ENCODE measurements around the gene STXBP5L. TPM values are rescaled to one million over a fixed set of nuclear protein-coding genes. Genes with fewer than 3 reads are reported as not detected.

Gene STXBP5L
- total RNA-seq, 1 donor, result not detected

DNA sequence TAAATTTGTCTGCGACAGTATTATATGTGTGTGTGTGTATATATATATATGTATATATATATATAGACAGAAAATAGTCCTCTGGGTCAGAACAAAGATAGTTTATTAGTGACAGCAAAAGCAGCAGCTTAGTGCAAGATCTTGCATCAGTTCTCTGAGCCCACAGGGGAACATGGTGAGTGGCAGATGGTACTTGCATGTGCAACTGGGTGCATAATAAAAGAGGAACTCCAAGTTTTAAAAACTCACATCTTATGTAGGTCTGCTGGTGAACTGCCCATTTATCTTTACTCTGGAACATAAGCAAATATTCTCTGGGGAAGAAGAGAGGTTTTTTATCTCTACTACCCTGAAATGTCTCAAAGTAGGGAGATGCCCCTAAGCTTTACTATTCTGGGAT lies 361.4 kb downstream of the STXBP5L start:
- Histone ChIP-seq H3K79me2 (ENCODE audit: insufficient read depth, low read length) (no peaks in the 10 kb centered on the region), H3K27ac (ENCODE audit: low read depth, low read length) (no peak overlapping the region), H4K20me1 (ENCODE audit: insufficient read depth, low read length) (no peaks in the 10 kb centered on the region), H3K4me1 (ENCODE audit: insufficient read depth, low read length) (no peaks in the 10 kb centered on the region), H3K9me3 (ENCODE audit: low read depth, low read length) (no peaks in the 10 kb centered on the region), H3K4me2 (ENCODE audit: insufficient read depth, low read length) (no peak overlapping the region), H3K4me3 (ENCODE audit: insufficient read depth, low read length) (no peak overlapping the region), H3K36me3 (ENCODE audit: insufficient read depth, low read length) (no peaks in the 10 kb centered on the region), H3K27me3 (ENCODE audit: insufficient read depth, low read length) (no peaks in the 10 kb centered on the region), H2AFZ (ENCODE audit: low read length) (no peak overlapping the region)
- TF ChIP-seq, protein P1, sequence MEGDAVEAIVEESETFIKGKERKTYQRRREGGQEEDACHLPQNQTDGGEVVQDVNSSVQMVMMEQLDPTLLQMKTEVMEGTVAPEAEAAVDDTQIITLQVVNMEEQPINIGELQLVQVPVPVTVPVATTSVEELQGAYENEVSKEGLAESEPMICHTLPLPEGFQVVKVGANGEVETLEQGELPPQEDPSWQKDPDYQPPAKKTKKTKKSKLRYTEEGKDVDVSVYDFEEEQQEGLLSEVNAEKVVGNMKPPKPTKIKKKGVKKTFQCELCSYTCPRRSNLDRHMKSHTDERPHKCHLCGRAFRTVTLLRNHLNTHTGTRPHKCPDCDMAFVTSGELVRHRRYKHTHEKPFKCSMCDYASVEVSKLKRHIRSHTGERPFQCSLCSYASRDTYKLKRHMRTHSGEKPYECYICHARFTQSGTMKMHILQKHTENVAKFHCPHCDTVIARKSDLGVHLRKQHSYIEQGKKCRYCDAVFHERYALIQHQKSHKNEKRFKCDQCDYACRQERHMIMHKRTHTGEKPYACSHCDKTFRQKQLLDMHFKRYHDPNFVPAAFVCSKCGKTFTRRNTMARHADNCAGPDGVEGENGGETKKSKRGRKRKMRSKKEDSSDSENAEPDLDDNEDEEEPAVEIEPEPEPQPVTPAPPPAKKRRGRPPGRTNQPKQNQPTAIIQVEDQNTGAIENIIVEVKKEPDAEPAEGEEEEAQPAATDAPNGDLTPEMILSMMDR (IDR thresholded peaks at IDR 0.05; ENCODE audit: extremely low read depth, low read depth, low read length), result no peak
- no peak for DNase-seq (ENCODE audit: insufficient read length, low spot score, missing footprints)

DNA sequence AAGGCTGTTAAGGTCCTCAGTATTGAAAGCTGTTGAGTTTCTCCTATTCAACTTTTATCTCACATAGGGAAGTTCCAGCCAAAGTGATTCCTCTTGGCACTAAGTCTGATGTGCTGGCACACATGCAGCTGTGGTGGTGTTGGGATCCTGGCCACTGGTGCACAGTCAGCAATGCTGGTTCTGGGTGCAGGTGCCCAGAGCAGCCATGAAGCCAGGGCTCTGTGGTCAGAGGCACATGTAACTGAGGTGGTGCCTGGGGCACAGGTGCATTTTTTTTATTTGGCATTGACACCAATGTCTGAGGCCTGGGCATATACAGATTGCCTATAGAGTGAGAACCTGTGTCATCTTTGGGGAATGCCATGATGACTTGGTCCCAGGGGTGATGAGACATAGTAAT lies 366.4 kb downstream of the STXBP5L start:
- H3K4me1 ChIP-seq (ENCODE audit: insufficient read depth, low read length), result no peaks in the 10 kb centered on the region
- no peaks in the 10 kb centered on the region for H3K36me3 ChIP-seq (ENCODE audit: insufficient read depth, low read length)
- no peaks in the 10 kb centered on the region for H3K9me3 ChIP-seq (ENCODE audit: low read depth, low read length)
- H4K20me1 ChIP-seq (ENCODE audit: insufficient read depth, low read length), result no peaks in the 10 kb centered on the region
- no peak overlapping the region for H2AFZ ChIP-seq (ENCODE audit: low read length)
- DNase-seq (ENCODE audit: insufficient read length, low spot score, missing footprints), result no peak
- H3K4me2 ChIP-seq (ENCODE audit: insufficient read depth, low read length), result no peak overlapping the region
- H3K4me3 ChIP-seq (ENCODE audit: insufficient read depth, low read length), result no peak overlapping the region
- H3K79me2 ChIP-seq (ENCODE audit: insufficient read depth, low read length), result no peaks in the 10 kb centered on the region
- no peaks in the 10 kb centered on the region for H3K27me3 ChIP-seq (ENCODE audit: insufficient read depth, low read length)
- TF ChIP-seq, protein P1 (IDR thresholded peaks at IDR 0.05; ENCODE audit: extremely low read depth, low read depth, low read length), result no peak
- H3K27ac ChIP-seq (ENCODE audit: low read depth, low read length), result no peak overlapping the region

DNA sequence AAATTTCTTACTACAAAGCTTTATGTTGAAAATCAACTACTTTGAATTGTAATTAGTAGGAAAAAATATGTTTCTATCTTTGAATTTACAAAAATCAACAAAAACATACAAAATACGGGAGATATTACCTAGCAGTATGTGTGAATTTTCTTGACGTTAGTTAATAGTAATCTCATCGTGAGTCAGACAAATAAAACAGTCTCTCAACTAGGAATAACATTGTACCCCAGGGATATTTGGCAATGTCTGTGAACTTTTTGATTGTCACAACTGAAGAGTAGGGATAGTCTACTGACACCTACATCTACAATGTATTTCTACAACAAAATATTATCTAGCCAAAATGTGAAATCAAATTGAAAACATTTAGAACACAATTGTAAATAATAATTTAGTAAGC lies 387.4 kb downstream of the STXBP5L start:
- Histone ChIP-seq H3K27ac (ENCODE audit: low read depth, low read length) (no peak overlapping the region), H3K9me3 (ENCODE audit: low read depth, low read length) (no peaks in the 10 kb centered on the region), H3K27me3 (ENCODE audit: insufficient read depth, low read length) (no peaks in the 10 kb centered on the region), H3K4me2 (ENCODE audit: insufficient read depth, low read length) (no peak overlapping the region), H3K79me2 (ENCODE audit: insufficient read depth, low read length) (no peaks in the 10 kb centered on the region), H4K20me1 (ENCODE audit: insufficient read depth, low read length) (no peaks in the 10 kb centered on the region), H3K36me3 (ENCODE audit: insufficient read depth, low read length) (no peaks in the 10 kb centered on the region), H3K4me1 (ENCODE audit: insufficient read depth, low read length) (no peaks in the 10 kb centered on the region), H3K4me3 (ENCODE audit: insufficient read depth, low read length) (no peak overlapping the region), H2AFZ (ENCODE audit: low read length) (no peak overlapping the region)
- TF ChIP-seq, protein P1 (IDR thresholded peaks at IDR 0.05; ENCODE audit: extremely low read depth, low read depth, low read length), result no peak
- no peak for DNase-seq (ENCODE audit: insufficient read length, low spot score, missing footprints)

DNA sequence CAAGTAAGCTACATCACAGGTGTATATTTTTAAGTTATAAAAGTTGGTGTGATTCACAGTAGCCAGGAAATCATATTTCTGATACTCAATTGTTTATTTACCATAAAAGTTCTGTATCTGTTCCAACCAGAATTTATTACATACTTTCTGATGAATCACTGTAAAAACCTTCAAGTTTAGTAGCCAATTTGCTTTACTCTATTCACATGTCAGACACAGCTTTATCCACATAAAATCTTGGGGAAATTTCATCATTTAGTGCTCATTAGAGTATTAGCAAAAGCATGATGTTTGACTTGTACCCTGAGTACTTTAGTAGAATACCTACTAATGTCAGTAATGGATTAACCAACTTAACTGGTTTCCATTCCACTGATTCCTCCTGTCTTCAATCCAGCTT lies 388.0 kb downstream of the STXBP5L start:
- Histone ChIP-seq H3K4me1 (ENCODE audit: insufficient read depth, low read length) (no peaks in the 10 kb centered on the region), H3K79me2 (ENCODE audit: insufficient read depth, low read length) (no peaks in the 10 kb centered on the region), H3K4me2 (ENCODE audit: insufficient read depth, low read length) (no peak overlapping the region), H3K4me3 (ENCODE audit: insufficient read depth, low read length) (no peak overlapping the region), H3K27me3 (ENCODE audit: insufficient read depth, low read length) (no peaks in the 10 kb centered on the region), H3K27ac (ENCODE audit: low read depth, low read length) (no peak overlapping the region), H2AFZ (ENCODE audit: low read length) (no peak overlapping the region), H4K20me1 (ENCODE audit: insufficient read depth, low read length) (no peaks in the 10 kb centered on the region), H3K9me3 (ENCODE audit: low read depth, low read length) (no peaks in the 10 kb centered on the region), H3K36me3 (ENCODE audit: insufficient read depth, low read length) (no peaks in the 10 kb centered on the region)
- TF ChIP-seq, protein P1 (IDR thresholded peaks at IDR 0.05; ENCODE audit: extremely low read depth, low read depth, low read length), result no peak
- DNase-seq (ENCODE audit: insufficient read length, low spot score, missing footprints), result no peak

Data from osteoblast (primary cell).